Stimulated activated CD4-positive, alpha-beta T cell treated with anti-CD3 and anti-CD28 coated beads, Interleukin-4, amount 100 ng/mL, for 4 hours (primary cell): ENCODE data around the gene ANO10.
"Not testable (repeated sequence)": the region's sequence is repeated elsewhere in the genome, so short reads cannot be mapped to it uniquely, and the experiment has no call there.

Source experiments
- DNase-seq, 2 experiments: peaks; one replicate each; pipeline ENCODE4 v3.0.0-alpha.2; 2020

The ANO10 gene

DNA sequence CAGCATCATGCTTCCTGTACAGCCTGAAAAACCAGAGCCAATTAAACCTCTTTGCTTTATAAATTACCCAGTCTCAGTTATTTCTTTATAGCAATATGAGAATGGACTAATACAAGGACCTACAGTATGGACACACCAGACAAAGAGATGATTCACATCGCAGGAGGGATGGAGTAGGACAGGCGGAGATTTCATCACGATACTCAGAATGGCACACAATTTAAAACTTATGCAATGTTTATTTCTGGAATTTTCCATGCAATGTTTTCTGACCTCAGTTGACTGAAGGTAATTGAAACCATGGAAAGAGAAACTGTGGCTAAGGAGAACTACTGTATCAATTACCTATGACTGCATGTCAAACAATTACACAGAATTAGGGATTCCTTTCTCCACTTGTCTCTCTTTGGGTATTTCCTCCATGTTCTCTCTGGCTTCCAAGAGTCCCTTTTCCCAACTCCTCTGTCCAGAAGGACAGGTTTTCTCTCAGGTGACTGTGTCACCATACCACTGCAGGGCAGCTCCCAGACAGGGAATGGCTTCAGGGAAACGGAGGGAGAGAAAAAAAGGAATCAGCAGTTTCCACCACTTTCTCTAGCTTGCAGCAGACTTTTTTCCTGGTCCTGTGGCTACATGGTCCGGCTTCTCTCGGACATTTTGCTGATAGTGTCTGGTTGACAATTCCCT, 3.0 kb upstream of the ANO10 start:
- DNase-seq: no peak

DNA sequence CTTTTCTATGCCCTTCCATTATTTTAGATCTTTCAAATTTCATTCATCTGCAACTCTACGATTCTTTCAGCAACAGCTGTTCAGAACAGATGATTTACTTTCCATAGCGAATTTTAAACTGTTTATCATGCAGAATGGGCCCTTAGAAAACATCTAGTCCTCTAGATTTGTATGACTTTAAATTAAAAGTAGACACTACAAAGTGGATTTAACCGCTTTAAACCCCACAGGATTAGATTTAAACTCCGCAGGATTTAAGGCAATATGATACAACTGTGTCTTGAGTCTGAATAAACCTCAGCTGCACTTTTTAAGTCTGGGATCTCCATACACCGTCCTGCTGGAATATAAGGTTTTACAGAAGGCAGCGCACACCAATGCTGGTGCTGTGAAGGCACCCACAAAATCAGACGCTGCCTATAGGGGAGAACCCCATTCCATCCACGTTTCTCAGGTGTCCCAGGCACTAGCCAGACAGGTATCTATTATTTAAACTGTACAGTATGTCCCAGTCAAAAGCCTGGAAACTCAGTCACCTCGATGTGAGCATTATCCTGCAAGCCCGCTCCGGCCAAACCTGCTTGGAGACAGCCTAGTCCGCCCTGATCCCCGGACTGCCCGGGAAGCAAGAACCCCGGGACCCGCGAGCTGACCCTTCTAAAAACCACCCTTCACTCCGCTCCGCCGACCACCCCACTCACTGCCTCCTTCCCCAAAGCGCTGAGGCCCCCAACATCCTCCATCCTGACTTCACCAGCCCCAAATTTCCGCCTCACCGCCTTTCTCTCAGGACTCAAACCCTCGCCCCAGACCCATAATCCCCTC, 768 bp downstream of the ANO10 start:
- DNase-seq: no peak

DNA sequence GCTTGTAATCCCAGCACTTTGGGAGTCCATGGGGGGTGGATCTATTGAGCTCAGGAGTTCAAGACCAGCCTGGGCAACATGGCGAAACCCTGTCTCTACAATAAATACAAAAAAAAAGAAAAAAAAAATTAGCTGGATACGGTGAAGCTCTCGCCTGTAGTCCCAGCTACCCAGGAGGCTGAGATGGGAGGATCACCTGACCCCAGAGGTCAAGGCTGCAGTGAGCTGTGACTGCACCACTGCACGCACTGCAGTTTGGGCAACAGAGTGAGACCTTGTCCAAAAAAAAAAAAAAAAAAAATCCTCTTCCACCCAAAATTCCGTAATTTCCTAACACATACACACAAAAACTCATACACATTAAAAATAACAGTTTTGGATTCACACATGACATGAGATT, 2.2 kb downstream of the ANO10 start:
- DNase-seq: no peak

DNA sequence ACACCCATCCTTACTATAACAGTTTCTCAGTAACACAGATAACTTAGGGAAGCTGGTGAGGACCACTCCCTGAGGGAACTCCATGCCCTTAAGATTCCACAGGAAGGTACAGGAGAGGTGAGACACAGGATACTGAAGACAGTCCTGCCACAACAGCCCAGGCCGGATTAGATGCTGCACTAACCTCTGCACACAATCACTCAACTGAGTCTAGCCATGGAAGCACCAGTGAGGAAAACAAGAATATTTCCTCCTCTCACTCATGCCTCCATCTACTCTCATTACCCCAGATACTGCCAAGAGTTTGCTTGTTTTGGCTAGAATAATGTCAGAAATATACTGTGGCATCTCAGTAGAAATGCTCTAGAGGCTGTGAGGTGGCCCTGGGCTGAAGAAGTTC, 3.7 kb downstream of the ANO10 start:
- DNase-seq: no peak

DNA sequence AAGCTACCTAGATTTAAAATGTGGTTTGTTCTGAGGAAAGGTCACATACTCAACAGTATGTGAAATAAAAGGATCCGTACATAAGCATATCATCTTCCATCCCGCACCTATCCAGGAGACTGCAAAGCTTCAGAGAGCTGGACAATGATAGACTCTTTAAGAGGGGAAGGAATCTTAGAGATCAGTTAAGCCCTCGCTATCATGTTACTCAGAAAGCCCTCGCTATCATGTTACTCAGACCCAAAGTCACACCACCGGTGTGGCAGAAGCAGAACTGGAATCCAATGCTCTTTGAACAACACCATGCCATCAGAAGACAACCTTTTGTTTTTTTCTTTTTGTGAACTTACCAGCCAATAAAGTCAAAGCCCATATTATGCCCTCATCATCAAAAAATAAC, 5.8 kb downstream of the ANO10 start:
- no peak for DNase-seq

DNA sequence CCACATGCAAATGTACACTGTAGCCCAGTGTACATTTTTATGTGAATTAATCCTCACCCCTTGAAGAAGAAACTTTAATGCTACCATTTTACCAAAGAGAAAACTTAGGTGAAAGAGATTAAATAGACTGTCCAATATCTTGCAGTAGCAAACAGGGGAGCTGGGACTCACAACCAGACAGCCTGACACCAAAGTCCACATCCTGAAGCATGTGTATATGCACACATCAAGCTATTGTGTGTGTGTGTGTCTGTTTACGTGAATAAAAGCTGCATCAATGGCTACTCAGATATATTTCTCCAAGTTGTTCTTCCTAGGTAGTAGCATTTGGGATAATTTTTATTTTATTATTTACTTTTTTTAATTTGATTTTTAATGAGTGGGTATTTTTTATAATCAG, 6.7 kb downstream of the ANO10 start:
- DNase-seq: no peak

DNA sequence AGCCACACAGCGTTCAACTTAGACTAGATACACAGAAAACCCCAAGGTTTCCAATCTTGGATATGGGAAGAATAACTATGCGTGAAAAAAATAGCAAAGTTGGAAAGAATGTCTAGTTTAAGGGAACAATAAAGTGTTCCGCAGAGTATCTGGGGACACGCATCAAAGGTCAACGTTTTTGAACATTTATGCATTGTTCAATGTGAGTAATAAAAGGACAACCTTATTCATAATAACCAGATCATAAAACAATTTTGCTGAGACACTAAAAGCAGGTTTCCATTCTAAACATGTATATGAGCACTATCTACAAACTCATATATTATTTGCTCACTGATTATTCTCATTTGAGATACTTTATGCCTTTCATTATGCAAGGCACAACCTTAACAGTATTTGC, 7.8 kb downstream of the ANO10 start:
- DNase-seq: no peak

DNA sequence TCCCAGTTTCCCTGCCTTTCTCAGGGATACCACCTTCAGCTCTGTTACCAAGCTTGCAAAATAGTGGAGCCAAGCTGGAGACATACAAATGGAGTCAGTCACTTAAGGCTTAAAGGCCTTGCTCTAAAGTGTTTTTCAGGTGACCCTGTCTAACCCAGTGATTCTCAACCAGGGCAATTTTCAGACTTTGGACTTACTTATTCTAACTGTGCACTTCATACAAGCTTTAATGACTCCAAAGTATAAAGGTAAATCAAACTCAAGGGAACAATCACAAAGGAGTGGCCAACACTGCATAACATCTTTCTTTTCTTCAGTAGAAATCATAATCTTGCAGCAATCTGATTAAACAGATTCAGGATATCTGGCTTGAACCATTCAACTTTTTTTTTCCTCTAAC, 9.4 kb downstream of the ANO10 start:
- DNase-seq: no peak

DNA sequence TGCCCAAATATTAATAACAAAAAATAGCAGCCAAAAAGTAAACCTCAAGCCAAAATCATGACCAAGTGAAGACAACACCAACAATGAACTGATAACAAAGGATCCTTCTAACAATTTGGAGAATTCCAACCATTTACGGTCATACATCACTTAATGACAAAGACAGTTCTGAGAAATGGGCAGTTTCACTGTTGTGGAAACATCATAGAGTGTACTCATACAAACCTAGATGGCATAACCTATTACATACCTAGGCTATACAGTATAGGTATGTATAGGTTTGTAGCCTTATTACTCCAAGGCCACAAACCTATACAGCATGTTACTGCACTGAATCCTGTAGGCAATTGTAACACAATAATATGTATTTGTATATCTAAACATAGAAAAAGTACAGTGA, 12.4 kb downstream of the ANO10 start:
- DNase-seq: no peak

DNA sequence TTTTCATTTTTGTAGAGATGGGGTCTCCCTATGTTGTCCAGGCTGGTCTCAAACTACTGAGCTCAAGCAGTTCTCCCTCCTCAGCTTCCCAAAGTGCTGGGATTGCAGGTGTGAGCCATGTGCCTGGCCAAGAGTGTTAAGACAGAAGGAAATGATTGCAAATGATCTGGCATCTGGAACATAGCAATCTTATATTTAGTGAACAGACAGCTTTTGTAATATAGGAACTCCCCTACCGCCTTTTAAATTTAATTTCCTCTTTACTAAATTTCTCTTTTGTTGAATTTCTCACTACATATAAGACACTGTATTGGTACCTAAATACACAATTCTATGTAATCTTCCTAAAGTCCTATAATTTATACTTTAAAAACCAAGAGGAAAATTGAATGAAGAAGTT, 13.1 kb downstream of the ANO10 start:
- DNase-seq: no peak

DNA sequence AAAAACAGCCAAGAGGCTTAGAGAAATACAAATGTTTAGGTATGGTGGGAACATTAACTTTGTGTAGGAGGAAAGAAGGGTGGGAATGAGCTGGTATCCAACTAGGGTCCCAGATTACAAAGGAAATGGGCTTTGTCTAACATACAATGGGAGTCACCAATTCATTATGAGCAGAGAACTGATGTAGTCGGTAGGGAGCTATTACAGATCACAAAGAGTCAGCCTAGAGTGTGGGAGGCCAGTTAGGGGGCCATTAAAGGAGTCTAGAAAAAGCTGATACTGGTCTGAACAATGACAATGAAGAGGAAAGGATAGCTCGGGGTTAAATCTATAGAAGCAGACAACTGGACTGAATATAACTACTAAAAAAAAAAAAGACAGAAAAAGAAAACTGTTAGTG, 15.5 kb downstream of the ANO10 start:
- DNase-seq: no peak

DNA sequence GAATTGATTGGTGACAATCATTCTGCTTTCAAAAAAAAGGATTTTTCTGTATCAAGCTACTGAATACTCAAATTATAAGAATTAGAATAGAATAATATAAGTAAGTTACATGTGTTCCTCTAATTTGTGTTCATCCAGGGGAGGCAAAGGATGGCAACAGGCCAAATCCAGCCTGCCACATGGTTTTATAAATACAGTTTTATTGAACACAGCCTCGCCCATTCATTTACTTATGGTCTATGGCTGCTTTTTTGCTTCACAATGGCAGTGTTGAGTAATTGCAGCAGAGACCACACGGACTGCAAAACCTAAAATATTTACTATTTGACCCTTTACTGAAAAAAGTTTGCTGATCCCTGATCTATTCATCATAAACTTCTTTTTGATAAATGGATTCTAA, 21.9 kb downstream of the ANO10 start:
- DNase-seq: not testable (repeated sequence)

DNA sequence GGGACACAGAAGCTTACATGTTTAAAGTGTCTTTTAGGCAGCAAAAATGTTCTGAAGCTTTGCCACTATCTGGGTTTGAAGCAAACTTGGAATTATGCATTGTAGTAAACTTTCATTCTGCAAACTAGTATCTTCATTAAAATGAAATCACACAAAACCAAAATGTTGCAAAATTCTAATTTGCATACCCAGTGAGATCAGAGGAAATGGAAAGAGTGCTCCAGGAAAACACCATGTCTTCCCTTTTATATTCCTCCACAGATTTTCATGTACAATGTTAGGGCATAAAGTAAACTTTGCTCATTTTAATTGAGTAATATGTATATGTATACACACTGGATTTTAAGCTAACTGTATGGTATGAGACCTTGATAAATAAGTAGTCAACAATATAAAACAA, 23.9 kb downstream of the ANO10 start:
- DNase-seq: no peak

DNA sequence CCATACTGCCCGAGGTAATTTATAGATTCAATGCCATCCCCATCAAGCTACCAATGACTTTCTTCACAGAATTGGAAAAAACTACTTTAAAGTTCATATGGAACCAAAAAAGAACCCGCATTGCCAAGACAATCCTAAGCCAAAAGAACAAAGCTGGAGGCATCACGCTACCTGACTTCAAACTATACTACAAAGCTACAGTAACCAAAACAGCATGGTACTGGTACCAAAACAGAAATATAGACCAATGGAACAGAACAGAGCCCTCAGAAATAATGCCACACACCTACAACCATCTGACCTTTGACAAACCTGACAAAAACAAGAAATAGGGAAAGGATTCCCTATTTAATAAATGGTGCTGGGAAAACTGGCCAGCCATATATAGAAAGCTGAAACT, 25.6 kb downstream of the ANO10 start:
- not testable (repeated sequence) for DNase-seq

DNA sequence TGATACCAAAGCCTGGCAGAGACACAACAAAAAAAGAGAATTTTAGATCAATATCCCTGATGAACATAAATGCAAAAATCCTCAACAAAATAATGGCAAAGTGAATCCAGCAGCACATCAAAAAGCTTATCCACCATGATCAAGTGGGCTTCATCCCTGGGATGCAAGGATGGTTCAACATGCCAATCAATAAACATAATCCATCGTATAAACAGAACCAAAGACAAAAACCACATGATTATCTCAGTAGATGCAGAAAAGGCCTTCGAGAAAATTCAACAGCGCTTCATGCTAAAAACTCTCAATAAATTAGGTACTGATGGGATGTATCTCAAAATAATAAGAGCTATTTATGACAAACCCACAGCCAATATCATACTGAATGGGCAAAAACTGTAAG, 26.5 kb downstream of the ANO10 start:
- not testable (repeated sequence) for DNase-seq

DNA sequence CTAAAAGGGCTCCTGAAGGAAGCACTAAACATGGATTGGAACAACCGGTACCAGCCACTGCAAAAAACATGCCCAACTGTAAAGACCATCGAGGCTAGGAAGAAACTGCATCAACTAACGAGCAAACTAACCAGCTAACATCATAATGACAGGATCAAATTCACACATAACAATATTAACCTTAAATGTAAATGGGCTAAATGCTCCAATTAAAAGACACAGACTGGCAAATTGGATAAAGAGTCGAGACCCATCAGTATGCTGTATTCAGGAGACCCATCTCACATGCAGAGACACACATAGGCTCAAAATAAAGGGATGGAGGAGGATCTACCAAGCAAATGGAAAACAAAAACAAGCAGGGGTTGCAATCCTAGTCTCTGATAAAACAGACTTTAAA, 28.2 kb downstream of the ANO10 start:
- not testable (repeated sequence) for DNase-seq

DNA sequence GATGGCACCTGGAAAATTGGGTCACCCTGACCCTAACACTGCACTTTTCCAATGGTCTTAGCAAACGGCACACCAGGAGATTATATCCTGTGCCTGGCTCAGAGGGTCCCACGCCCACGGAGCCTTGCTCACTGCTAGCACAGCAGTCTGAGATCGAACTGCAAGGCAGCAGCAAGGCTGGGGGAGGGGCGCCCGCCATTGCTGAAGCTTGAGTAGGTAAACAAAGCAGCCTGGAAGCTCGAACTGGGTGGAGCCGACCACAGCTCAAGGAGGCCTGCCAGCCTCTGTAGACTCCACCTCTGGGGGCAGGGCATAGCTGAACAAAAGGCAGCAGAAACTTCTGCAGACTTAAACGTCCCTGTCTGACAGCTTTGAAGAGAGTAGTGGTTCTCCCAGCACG, 29.9 kb downstream of the ANO10 start:
- not testable (repeated sequence) for DNase-seq

DNA sequence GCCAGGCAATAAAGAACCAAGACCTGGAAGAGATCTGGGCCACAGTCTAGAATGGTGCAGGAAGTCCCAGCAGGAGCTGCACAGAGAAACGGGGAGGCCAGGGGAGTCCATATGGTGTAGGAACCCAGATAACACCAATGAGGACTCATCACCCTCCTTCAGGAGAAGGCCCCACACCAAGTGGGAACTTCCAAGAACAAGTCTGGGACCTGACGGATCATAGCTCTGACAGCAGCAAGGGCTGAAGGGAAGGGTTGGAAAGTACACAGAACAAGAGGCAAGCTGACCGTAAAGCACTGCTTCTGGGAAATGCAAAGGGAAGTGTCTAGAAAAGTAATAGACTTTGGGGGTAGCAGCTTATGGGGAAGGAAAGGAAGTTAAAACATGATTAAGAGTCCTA, 34.5 kb downstream of the ANO10 start:
- no peak for DNase-seq

DNA sequence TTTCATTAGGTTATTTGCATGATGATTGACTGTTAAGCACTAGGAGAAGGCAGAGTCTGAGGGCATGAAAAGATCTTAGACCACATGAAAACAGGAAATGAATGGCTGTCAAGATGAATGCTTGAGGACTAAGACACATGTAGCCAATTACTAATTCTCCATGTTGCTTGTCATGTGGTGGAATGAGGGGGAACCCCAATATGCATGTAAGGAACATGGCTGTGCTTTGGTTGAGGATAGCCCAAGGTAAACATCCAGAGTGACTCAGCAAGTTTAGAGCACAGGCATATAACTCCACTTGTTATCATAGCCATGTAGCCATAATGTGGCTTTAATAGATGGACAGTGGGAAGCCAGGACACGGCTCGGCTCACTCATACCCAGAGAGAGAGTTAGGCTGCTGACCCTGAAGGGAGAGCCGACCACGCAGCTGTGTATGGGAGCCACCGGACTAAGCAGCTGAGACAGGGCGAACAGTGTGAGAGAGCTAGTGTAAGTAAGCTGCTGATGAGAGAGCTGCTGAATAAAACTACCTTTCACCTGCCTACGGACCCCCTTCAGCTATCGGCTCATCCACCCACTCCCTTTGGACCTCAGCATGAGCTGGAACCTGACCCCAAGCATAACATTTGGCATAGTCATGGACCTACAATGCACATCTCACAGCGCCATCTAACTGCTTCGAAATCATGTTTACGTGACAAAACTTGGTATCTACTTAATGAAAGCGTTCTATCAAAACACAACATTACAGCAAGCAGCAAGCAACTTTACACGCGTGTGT, 37.6 kb downstream of the ANO10 start:
- DNase-seq: no peak

DNA sequence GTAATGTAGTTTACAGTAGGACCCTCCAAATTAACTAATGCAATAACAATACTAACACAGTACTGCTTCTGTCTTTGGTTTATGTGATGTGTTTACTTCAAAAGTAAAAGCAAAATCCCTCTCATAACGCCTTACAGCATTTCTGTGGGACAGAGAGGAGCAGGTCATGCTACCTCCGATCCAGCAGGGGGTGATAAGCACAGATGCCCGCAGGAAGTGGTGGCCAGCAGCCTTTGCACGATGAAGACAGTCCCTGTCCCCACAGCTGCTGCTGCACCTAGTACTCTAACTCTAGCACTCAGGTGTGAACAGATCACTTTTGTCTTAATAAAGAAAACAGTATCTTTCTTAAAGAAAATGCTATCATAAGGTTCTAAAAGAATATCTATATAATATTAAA, 38.3 kb downstream of the ANO10 start:
- no peak for DNase-seq

DNA sequence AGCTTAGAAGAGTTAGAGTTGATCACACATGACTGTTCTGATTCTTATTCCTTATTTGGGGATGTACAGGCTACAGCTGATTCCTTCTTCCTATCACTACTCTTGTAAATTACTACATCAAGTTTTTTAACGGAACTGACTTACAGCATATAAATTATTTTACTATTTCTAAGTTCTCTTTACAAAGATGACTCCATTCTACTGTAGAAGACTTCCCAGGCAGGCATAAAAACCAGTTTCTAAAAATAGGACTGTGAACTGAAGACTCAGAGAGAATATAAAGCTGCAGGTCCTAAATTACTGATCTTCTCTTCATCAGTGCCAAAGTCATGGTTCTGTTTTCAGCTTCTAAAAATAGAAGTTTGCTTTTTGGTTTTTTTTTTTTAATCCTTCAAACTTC, 38.9 kb downstream of the ANO10 start:
- no peak for DNase-seq

DNA sequence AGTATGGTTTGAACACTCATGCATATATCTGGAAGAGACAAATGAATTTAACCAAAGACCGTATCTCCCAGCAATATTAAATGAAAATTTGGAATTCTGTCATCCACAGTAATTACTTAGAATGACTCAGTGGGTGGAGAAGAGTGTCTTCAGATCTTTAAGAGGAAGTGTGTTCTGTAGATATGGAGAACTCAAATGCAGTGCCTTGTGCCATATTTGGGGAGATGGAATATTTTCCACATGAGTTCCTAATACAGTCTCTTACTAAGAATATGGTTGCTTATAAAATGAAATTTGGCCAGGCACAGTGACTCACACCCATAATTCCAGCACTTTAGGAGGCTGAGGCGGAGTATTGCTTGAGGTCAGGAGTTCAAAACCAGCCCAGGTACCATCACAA, 40.5 kb downstream of the ANO10 start:
- no peak for DNase-seq

DNA sequence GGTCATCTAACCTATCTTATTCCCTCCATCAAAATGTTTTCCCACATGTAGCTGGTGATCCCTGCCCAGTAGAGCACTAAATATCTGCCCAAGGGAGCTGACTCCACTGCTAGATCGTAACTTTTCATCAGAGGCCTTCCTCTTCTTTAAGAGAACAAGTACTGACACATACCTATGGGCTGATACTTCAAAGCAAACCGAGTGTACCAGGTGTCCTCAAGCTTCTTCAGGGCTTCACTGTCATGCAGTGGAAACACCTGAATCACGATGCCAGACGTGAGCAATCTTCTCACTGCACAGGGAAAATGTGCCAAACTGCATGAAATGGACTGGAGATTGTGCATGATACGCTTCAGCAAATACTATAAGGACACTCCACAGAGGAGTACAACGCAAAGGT, 41.6 kb downstream of the ANO10 start:
- DNase-seq: no peak

DNA sequence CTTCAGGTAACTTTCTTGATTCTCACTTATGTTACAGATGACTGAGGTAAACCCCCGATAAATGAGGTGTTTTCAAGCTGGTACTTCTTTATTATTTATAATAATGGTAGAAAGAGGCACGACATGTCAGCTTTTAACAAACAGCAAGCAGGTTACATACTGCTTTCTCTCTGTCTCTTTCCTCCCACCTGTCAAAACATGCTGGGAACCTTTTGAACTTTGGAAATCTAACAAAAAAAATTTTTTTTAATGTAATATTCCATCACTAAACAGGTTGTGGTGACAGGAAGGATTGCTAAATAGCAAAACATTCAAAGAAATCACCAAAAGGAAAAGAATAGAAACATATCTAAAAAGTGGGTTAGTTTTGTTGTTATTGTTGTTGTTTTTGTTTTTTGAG, 48.2 kb downstream of the ANO10 start:
- DNase-seq: no peak
